ENCODE results near the gene TAS2R4. TPM values are rescaled to one million over a fixed set of nuclear protein-coding genes. Genes with fewer than 3 reads are reported as not detected.

TAS2R4 gene
- 0.85 and 0.92 TPM in 2 replicates for total RNA-seq

GRCh38 chr7:141776374-141776773 is at the start of gene TAS2R4:
TAS2R4 (plus strand) TSS chr7:141776674; CDS start chr7:141778489, 1,815 bp downstream.

GRCh38 chr7:141737836-141738591 is 38.5 kb upstream of the TAS2R4 start, which contains the start of gene SSBP1:
SSBP1 (plus strand) TSS chr7:141738358; CDS start chr7:141739167, 809 bp downstream.

GRCh38 chr7:141763797-141764196 is 12.7 kb upstream of the TAS2R4 start, which contains the start of gene TAS2R3:
TAS2R3 (plus strand) TSS chr7:141764097; CDS start chr7:141764159, 62 bp downstream.

GRCh38 chr7:141789917-141790316 is 13.4 kb downstream of the TAS2R4 start, which contains the start of gene TAS2R5:
TAS2R5 (plus strand) TSS chr7:141790217; CDS start chr7:141790362, 145 bp downstream.

Other genes starting within 250 kb of the TAS2R4 start
- 15.3 and 18.2 TPM in 2 replicates for gene AGK, start 225.3 kb upstream of the TAS2R4 start, total RNA-seq
- gene DENND11, start 74.5 kb upstream of the TAS2R4 start, total RNA-seq, result 6.0 and 9.4 TPM in 2 replicates
- gene WEE2, start 68.3 kb upstream of the TAS2R4 start, total RNA-seq, result not detected in 2 replicates
- 137 and 162 TPM in 2 replicates for gene SSBP1, start 38.3 kb upstream of the TAS2R4 start, total RNA-seq
- 0.85 and 1.8 TPM in 2 replicates for gene TAS2R3, start 12.6 kb upstream of the TAS2R4 start, total RNA-seq
- 0.57 and 0.92 TPM in 2 replicates for gene TAS2R5, start 13.5 kb downstream of the TAS2R4 start, total RNA-seq
- not detected in 2 replicates for gene PRSS37, start 64.8 kb downstream of the TAS2R4 start, total RNA-seq
- gene OR9A4, start 139.7 kb downstream of the TAS2R4 start, total RNA-seq, result not detected in 2 replicates
- not detected in 2 replicates for gene CLEC5A, start 170.3 kb downstream of the TAS2R4 start, total RNA-seq
- gene TAS2R38, start 197.1 kb downstream of the TAS2R4 start, total RNA-seq, result not detected in 2 replicates
- gene MGAM, start 219.2 kb downstream of the TAS2R4 start, total RNA-seq, result under 0.01 TPM in 2 replicates